Neural progenitor cell (in vitro differentiated cells): ENCODE data around the gene AUTS2.

Experiments
- EZH2 ChIP-seq: fragments of 200-600 bp; sonication (generic); IDR thresholded peaks from 2 replicates; pipeline ENCODE4 v1.6.1; 2017; ENCODE audit warnings: antibody characterized with exemption, mild to moderate bottlenecking, moderate library complexity
- TF ChIP-seq, protein P1 (sequence below): fragments of 200-600 bp; sonication (generic); IDR thresholded peaks from 2 replicates; pipeline ENCODE4 v1.5.1; 2017; ENCODE audit warnings: antibody characterized with exemption, mild to moderate bottlenecking

GRCh38 chr7:69873512-69873911 is 275.2 kb downstream of the AUTS2 start:
- TF ChIP-seq, protein P1, sequence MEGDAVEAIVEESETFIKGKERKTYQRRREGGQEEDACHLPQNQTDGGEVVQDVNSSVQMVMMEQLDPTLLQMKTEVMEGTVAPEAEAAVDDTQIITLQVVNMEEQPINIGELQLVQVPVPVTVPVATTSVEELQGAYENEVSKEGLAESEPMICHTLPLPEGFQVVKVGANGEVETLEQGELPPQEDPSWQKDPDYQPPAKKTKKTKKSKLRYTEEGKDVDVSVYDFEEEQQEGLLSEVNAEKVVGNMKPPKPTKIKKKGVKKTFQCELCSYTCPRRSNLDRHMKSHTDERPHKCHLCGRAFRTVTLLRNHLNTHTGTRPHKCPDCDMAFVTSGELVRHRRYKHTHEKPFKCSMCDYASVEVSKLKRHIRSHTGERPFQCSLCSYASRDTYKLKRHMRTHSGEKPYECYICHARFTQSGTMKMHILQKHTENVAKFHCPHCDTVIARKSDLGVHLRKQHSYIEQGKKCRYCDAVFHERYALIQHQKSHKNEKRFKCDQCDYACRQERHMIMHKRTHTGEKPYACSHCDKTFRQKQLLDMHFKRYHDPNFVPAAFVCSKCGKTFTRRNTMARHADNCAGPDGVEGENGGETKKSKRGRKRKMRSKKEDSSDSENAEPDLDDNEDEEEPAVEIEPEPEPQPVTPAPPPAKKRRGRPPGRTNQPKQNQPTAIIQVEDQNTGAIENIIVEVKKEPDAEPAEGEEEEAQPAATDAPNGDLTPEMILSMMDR, result no peak
- TF ChIP-seq EZH2, result no peak
